ENCODE results near the gene FCN1.
"Not testable (repeated sequence)": the region's sequence is repeated elsewhere in the genome, so short reads cannot be mapped to it uniquely, and the experiment has no call there.

The FCN1 gene

DNA sequence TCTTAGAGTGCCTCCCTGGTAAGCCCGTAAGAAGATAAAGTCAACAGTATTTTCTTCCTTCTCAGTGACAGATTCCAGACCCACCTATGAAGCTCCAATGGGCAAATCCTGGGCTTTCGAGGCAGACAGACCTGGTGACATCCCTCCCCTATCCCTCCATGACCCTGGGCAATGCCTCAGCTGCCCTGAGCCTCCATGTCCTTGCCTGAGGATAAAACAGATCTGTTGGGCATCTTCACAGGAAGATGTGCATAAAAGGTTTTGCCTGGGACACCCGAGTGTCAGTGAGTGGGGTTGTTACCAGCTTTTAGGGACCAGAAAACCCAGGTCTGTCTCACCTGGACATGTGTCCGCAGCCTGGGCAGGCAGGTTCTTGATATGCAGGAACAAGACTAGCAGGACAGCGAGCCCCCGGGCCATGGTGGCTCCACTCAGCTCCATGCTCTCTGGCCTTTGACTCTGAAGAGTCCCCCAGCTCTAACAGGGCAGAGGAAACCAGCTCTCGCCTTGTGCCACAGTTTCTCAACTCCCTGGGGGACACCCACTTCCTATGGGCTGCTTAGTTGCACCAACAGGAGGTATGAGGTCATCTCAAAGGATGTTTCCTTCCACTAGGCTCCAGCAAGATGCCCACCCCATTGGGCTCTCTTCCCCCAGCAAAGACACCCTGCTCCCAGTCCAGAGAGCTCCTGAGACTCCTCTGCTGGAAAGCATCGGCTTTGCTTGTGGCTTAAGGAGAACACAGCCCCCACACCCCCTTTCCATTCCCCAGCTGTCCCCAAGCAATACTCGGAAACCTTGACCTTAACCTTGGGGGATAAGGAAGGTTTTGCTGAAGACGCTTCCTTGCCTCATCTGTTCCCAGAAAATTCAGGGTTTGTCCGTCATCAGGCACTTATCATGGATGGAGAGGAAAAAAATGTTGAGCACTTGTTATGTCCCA, at the start of gene FCN1:
FCN1 (minus strand) TSS at position 482 of the 943 bp plus-strand sequence; CDS start at position 441, 41 bp downstream.
- peak; percentile 16 for DNase-seq

DNA sequence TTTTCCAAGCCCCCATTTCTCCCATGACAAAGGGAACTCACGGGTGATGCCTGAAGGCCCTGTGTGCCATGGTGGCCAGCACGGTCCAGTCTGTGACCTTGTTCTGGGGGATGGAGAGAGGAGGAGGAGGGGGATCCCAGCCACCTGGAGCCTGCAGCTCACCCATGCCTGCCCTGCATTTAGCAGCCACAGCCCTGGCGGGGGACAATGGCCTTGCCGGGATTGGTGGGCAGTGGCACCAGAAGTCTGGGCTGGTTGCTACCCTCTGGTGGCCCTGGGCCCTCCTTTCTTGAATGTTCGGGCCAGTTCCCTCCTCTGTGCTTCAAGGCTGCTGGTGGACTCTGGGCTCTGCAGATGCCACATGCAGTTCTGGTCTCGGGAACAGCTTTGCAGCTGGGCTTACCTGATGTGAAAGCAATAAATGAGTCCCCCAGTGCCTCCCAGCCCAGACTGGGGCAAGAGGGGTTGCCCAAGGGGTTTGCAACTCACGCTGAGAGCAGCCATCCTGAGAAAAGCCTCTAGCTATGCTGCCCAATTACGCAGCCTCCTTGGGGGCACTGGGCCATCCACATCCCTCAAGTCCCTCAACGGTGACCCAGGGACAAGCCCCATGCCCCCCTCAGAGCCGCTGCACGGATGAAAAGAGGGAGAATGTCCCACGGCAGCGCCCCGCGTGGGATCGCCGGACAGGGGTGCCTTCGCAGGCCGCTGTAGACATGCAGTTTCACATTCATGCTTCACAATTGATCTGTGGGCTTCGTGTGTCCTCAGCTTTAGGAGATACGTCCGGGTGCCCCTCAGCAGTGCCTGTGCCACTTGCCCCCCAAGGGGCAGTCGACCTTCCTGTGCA, 49.2 kb upstream of the FCN1 start:
- DNase-seq, result peak; percentile 50

DNA sequence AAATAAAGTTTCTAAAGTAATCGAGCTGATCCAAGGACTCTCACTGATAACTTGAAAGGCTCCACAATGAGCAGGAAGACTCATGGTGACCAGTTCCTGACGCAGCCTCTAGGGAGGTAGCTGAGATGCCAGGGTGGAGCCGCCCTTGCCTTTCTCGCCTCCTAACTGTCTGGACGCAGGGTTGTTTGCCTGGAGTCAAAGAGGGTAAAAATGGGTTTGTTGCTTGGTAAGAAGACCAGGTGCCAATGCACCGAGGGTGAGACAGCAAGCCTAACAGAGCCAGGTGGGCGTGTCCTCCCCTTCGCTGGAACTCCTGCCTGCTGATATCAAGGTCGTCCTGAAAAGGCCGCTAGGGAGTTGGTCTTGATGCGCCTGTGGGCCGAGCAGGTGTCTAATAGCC, 48.6 kb upstream of the FCN1 start:
- DNase-seq, result no peak

DNA sequence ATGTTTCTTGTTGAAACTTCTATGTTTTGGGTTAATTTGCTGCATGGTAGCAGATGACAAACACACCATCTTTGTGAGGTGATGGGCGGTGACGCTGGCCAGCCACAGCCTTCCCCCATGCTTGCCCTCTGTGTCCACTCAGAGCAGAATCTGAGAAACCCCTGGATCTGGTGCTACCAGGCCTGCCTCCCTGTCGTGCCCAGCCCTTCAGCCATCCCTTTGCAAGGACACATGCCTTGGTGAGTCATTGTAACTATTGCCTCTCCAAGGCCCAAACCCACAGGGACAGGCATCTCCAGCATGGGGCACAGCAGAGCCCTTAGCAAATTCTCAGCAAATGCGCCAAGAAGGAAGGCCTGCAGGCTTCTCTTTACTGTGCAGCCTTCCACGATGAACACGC, 48.1 kb upstream of the FCN1 start:
- DNase-seq, result peak; percentile 24

DNA sequence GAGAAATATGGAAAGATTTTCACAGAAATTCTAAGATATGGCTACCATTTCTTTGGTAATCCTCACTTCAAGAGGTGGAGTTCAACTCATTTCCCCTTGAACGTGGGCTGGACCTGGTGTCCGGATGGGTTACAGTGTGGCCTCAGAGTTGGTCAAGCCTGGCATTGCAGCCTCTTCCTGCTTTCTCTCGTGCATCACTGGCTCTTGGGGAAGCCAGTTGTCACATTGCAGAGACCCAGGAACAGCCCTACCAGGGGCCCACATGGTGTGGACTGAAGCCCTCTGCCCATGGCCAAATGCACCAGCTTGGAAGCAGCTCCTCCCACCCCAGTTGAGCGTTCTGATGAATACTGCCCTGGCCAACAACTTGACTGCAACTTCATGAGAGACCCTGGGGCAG, 47.7 kb upstream of the FCN1 start:
- peak; percentile 39 for DNase-seq

DNA sequence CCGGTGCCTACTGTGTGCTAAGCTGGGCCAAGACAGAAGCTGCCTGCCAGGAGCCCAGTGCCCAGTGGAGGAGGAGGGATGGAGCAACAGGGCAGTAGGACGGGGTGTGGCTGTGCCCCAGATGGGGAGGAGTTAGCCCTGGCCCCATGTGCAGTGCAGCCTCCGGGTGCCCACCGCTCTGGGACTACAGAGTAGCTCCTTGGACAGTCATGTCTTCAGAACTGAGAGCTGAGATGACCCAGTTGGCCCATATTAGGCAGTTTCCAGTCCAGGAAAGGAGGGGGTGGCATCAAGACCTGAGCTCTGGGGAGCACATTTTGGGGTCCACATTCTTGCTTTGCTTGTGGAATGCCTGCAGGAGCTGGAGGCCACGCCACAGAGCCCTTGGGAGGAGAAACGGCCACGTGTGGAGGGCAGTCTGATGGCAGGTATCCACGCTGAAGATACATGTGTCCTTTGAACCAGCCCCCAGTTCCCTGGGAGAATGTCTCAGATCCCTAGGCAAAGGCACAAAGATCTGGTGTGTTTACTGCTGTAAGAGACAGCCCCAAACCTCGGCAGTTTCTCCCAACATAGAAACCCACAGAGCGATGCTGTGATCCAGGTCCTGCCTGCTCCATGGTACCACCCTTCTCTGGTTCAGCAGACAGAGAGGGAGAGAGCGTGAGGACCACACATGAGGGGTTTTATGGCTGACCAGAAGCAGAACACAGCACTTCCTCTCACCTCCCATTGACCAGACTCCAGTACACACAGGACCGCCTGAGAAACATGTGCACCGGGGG, 46.8 kb upstream of the FCN1 start:
- DNase-seq, result peak; percentile 43

DNA sequence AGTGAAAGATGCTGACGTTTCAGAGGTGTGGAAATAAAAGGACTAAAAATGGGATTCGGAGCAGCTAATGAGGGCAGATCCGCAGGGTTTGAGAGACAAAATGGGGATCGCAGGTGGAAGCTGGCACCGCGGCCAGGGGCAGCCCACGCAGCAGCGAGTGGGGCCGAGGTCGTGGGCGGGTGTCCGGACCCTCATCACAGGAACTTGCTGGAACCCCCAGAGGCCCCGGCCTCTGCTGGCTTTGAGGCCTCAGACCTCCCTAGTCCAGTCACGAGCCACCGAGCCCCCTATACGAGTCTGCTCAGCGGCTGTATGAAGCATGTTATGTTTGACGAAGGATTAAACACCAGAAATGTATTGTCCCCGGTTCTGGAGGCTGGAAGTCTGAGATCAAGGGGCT, 45.8 kb upstream of the FCN1 start:
- DNase-seq, result no peak

DNA sequence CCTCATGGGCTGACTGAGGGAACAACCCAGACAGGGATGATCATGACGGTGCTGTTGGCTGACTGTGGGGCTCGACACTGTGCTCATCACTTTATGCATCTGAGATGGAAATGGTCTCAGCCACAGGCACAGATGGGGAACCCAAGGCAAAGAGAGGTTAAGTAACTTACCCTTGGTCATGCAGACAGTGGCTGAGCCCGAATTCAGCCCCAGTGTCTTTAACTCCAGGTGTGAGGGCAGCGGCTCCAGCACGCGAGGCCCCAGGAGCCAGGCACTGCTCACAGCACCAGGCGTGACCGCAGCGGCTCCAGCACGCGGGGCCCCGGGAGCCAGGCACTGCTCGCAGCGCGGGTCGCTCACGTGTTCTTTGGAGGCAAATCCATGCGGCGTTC, 45.3 kb upstream of the FCN1 start:
- peak; percentile 52 for DNase-seq

DNA sequence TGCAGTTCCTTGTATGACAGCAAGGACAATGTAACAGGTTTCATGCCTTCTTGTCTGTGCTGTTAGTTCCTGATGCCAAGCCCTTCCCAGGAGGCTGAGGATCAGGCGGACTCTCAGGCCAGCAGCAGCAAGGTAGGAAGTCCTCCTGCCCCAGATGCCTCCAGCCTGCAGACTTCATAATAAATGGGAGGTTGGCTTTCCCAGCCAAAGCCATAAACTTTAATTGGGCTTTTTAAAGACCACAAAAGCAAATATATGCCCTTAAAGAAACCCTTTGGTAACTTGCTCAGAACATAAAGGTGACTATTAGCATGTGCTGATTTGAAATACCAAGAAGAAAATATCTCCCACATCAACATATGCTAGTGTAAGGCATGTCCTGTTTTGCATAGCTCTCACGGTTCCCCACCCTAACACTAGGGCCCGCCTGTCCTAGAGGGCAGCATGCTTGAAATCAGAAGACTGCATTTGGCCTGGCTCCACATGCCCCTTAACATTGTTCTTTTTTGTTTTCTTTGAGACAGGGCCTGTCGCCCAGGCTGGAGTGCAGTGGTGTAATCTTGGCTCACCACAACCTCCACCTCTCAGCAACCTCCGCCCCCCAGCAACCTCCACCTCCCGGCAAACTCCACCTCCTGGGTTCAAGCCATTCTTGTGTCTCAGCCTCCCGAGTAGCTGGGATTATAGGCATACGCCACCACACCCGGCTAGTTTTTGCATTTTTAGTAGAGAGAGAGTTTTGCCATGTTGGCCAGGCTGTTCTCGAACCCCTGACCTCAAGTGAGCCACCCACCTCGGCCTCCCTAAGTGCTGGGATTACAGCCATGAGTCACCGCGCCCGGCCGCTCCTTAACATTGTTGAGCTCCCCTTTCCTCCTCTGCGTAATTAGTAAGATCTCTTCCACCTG, 44.6 kb upstream of the FCN1 start:
- DNase-seq, result peak; percentile 25

DNA sequence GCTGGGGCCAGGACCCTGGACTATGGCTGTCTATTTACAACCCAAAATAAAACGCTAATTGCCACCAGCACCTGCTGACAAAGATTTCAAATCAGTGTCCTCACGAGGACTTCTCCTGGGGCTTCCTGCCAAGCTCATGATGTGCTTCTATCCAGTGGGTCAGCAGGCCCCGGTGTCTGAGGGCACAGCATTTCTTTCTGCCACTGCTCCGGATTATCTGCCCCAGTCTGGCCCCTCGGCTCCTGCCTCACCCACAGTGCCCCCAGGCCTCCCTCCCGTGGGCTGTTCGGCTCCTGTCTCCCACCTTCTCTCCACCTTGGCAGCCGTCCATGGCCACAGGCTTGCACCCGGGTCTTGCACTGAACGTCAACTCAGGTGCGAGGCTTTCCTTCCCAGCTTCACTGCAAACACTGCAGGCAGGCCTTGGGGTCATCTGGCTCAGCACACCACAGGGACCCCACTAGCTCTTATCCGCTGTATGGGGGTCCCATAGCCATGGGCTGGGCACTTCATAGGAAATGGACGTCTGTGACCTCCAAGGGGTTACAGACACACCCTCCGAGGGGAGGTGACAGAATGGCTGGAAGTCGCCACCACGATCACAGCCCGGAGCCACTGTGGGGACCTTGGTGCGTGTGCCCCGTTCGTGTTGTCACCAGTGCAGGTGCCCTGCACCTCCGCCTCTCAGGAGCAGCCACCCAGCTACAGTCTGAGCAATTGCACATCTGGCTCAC, 43.8 kb upstream of the FCN1 start:
- DNase-seq, result peak; percentile 60

DNA sequence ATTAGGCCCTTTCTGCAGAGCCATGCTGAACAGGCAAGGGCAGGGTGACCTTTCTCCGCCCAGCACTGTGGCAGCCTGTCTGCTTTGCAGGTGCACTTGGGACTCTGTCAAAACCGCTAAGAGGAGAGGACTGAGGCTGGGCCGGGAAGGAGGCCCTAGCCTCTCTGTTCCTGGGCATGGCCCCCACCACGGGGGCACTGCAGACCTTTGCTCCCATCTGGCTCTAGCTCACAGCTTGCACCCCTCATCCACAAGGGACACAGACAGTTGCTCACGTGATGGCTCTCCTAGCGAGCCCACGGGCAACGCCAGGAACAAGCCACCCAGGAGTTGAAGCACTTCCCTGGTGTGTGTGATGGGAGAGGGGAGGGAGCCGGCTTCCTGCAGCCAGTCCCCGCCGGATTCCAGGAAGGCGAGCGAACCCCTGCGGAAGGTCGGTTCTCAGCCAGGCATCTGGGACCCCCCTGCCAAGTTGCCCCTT, 43.0 kb upstream of the FCN1 start:
- peak; percentile 44 for DNase-seq

DNA sequence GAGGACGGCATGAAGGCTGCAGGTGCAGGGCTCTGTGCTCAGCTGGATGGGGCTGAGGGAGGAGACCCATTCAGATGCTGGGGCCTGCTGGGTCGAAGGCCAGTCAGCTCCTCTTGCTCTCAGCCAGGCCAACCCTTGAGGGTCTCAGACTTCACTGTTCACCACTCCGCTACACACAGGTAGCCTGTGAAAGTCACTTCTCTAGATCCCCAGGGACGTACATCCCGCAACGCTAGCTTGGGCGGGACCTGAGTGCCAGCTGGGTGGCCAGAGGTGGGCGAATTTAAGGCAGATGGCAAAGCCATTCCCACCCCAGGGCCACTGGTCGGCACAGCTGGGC, 42.2 kb upstream of the FCN1 start:
- DNase-seq, result peak; percentile 38

DNA sequence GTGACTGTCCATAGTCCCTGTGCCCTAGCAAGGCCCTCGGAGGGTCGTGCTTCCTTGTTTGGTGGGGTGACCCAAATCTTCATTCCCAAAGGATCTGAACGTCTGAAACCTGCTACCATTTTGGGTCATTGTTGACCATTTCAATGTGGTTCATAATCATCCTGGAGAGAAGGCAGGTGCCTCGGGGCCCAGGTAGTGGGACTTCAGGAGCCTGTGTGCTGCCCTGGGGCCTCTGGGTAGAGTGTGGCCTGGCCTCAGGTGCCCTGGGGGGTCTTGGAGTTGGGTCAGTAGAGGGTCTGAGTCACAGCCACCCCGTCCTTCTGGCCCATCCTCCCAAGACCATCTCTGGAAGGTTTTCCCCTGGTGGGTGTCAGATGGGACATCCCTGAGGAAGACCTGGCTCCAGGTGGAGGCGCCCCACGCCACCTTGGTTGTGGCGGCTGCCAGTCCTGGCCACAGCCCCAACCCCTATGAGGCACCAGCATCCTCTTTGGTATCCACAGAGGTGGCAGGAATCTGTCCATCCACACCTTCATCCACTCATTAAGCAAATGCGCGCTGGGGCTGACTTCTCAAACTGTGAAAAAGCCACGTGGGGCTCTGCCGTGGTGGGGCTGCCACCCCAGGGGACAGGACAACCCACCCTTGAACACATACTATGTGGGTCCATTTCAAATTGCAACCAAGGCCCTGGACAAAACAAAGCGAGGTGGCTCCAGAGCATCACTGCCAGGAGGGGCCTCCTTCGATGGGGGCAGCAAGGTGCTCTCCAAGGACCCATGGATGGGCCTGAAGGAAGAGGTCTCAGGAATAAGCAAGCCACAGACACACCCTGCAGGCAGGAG, 41.6 kb upstream of the FCN1 start:
- peak; percentile 52 for DNase-seq

DNA sequence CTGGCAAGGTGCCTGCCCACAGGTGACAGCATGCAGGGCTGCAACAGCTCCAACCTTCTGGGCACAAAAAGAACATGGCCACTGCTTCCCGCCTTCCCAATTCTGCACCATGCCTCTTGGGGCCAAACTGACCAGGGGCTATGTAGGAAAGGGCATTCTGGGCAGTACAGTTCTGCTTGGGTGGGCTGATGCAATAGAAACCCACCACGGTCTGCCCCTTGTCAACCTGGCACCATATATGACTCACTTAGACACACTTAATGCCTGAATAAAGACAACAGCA, 40.2 kb upstream of the FCN1 start:
- DNase-seq, result peak; percentile 27

DNA sequence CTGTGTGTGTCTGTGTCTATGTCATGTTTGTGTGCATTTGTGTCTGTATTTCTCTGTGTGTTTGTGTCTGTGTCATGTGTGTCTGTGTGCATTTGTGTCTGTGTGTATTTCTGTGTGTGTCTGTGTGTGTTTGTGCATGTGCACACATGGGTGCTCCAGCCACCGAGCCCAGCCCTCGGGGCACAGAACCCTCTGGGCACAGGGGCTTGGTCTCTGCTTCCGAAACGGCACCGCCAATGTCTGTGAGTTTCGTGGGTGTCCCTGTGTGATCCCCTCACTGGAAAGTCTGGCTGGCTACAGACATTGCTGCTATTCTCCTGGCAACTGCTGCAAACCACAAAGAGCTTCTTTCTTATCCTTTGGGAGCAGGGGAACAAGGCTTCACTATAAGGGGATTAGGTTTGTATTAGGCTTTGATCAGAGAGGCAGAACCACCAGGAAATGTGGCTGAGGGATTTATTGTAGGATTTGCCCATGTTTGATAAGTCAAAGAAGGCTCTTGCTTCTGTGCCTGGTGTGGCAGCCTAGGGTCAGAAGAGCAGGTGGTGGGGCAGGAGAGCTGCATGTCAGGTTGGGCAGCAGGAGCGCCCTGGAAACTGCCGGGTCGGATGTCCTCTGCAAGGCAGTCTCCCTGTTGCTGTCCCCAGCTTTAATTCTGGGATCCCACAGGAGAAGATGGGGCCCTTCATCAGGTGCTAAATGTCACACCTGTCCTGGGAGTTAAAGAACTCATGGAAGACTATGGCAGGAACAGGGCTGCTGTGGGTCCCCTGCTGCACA, 39.6 kb upstream of the FCN1 start:
- peak; percentile 16 for DNase-seq

DNA sequence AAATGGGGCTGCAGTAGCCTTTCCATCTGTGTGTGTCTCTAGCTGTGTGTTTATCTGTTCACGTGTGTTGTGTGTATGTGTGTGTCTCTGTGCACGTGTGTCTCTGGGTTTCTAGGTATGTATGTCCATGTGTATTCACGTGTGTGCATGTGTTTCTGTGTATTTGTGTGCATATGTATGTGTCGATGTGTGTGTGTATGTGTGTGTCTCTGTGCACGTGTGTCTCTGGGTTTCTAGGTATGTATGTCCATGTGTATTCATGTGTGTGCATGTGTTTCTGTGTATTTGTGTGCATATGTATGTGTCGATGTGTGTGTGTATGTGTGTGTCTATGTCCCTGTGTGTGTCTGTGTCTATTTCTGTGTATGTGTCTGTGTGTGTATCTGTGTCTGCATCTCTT, 38.7 kb upstream of the FCN1 start:
- not testable (repeated sequence) for DNase-seq

DNA sequence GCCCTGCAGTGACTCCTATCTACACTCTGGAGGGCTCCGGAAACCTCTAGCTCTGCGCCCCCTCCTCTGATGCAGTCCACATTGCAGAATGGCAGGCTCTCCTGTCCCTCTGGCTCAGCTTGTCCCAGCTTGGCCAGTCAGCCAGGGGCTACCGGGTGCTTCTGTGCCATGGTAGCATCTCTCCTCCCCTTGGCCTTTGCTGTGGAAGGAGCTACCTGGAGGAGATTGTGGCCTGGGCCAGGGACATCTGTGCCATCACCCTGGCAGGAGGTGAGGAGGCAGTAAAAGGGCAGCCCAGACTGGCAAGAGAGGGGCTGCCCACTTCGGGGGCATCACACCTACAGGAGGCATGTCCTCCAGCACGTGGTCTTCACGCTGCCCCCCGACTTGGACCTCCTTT, 38.1 kb upstream of the FCN1 start:
- peak; percentile 27 for DNase-seq

DNA sequence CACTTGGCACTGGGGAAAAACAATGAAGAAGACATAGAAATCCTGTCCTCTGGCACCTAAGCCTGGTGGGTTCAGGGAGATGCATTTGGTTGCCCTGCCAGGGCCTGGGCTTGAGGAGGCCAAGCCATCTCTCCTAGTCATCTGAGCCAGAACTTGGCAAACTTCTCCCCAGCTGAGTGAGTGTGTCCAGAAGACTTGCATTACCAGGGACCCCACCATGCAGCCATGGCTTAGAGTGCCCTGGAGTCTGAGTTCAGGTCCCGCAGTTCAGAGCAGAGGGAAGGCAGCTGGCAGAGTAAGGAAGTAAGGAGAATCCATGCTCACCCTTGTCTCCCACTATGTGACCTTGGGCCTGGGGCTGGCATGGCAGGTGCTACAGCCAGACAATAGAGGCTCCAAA, 37.4 kb upstream of the FCN1 start:
- peak; percentile 36 for DNase-seq

DNA sequence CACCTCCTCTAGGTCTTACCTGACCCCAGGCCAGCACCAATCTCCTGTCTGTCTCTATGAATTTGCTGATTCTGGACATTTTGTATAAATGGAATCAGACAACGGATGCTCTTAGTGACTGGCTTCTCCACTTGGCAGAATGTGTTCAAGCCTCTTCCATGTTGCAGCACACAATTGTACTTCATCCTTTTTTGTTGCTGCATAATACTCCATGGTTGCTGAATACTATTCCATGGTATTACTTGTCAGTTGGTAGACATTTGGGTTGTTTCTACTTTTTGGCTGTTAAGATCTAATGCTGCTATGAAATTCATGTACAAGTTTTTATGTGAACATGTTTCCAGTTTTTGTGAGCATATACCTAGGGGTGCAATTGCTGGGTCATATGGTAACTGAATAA, 34.3 kb upstream of the FCN1 start:
- DNase-seq, result peak; percentile 4

DNA sequence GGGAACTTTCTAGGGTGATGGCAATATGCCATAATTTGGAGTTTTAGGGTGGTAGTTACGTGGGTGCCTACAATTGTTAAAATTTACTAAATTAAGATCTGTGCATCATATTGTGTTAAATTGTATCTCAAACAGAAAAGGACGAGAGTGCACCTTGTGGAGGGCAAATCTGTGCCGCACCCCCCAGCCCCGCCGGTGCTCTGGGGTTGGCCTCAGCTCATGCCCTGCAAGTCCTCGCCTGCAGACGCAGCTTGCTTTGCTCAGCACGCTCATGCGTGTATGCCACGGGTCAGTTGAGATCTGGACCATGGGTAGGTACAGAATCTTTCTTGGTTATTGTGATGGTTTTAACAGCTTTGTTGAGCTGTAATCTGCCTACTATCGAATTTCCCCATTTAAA, 33.7 kb upstream of the FCN1 start:
- peak; percentile 13 for DNase-seq

Data from activated effector memory CD4-positive, alpha-beta T cell treated with anti-CD3 and anti-CD28 coated beads, Interleukin-2, amount 50 U/mL, for 16 hours (primary cell).